GM04503 (cell line): ENCODE results near the gene FAR1.

Source experiments
- DNase-seq: peaks from one replicate; pipeline ENCODE4 v3.0.0-alpha.2; 2012; ENCODE audit warnings: low read depth

FAR1 gene

GRCh38 chr11:13669544-13670488 is 1.3 kb downstream of the FAR1 start:
- no peak for DNase-seq

DNA sequence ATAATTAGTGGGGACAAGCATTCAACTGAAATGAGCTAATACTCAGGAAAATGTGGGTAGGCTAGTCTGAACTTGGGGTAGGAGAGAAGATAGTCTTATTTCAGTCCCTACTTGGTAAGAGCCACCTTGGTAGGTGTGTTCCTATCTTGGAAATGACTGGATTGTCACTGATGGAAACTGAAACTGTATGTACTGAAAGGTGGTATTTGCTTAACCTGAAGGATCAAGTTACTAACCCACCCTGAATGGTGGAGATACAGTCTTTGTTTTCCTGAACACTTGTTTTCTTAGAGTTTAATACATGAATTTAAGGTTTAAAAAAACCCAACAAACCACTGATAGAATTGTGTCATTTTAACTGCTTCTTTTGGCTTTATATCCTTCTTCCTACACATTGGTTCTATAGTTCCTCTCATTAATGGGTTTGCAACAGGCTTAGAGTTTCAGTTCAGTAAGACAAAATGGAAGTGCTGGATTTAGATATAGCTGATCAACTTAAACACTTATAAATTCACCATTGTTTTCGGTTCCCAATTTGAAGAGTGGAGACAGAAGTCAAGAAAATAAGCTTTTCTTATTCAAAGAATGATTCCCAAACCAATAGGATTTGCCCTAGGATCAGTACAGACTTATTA is 4.2 kb downstream of the FAR1 start:
- no peak for DNase-seq

GRCh38 chr11:13674799-13675509 is 6.5 kb downstream of the FAR1 start:
- DNase-seq: no peak

GRCh38 chr11:13676576-13676975 is 8.1 kb downstream of the FAR1 start:
- DNase-seq: no peak

DNA sequence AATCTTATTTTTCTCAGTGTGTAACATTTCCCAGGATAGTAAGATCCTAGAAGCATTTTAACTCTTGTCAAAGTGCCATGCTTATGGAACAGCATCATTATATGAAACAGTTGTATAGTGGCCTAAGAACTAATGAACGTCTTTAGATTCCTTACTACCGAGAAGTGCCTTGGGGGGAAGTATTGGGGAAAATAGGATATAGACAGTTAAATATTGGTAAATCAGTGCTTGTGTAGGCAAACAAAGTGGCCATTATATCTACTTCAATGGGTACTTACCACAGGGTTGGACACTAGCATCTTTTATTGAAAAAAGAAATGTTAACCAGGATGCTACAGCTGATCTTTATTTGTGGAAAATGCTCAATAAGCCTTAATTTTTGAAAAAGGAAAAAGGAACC is 11.3 kb downstream of the FAR1 start:
- DNase-seq: no peak

DNA sequence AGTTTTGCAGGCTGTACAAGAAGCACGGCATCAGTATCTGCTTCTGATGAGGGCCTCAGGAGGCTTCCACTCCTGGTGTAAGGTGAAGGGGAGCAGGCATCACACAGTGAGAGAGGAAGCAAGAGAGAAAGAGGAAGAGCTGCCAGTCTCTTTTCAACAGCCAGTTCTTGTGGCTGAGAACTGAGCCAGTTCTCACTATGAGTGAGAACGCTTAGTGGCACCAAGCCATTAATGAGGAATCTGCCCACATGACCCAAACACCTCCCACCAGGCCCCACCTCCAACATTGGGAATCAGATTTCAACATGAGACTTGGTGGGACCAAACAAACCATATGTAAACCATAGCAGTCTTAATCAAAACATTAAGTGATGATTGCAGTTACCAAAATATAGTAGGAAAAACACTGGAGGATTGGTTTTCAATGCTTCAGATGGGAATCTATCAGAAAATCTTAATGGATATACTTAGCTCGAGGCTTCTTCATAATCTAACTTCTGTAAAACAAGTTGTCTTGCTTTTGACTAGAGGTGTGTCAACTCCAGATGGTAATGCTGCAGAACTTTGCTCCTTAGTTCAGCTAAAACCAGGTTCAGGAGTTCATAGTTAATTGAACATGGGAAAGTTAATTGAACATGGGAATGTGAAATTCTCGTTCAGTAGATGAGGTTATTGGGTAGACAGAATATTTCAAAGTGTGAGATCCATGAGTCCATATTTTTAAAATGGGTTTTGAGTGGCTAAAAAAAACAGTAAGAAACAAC is 12.2 kb downstream of the FAR1 start:
- DNase-seq: no peak

- no peak for DNase-seq
Observed at GRCh38 chr11:13681446-13681845, 13.0 kb downstream of the FAR1 start.

DNA sequence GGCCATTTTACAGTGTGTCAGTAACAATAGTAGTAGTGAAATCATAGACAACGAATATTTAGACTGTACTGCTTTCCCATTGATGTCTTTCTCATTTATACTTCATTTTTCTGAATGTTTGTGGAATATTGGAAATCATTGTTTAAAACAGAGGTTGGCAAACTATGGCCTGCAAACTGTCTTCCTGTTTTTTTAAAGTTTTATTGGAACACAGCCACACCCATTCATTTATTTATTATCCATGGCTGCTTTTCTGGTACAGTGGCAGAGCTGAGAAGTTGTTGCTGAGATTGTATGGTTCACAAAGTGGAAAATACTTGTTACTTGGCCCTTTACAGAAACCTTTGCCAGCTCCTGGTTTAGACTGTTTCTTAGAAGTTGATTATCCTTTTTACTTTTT is 13.7 kb downstream of the FAR1 start:
- DNase-seq: no peak

DNA sequence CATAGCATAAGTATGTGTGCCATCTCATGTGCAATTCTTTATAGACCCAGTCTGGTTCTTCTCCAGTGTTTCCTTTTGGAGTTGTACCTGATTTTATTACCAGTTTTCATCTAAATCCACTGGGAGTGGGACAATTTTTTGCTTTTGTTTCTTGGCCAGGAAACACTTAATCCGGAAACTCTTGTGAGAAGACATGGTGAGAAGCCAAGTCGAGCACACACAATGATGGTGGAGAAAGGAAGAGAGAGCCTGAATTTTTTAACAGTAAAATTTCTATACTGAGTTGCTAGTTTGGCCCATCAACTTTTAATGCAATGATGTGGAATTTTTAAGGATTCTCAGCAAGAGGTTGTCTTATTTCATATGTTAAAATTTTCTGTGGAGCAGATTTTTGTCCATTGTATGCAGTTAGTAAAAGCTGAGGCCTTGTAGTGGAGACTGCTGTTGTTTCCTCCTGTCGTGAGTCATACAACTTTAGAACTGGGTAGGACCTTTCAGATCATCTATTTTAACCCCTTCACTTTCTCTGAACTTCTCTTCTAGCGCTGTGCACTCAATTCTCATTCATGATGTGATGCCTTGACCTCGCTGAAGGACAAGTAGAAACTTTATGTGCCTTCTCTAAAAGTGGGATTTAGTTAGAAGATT is 17.1 kb downstream of the FAR1 start:
- DNase-seq: no peak

- no peak for DNase-seq
Observed at GRCh38 chr11:13686776-13687175, 18.3 kb downstream of the FAR1 start.

DNA sequence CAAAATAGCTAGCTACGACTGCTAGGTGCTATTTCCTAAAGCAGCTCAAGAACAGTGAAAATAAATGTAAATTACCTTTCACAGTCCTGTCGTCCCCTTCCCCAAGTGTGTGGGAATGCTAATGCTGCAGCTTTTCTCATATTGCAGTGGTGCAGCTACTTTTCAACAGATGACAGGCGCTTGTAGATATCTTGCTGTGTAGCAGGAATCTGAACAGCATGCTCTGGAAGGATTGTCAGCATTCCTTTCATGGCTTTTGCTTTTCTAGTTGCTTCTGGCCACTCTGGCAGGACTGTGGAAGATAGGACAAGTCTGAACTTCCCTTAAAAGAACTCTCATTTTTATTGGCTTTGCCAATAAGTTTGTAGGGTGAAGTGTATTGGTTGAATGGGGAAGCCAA is 18.8 kb downstream of the FAR1 start:
- no peak for DNase-seq

- no peak for DNase-seq
Observed at GRCh38 chr11:13691286-13691899, 22.9 kb downstream of the FAR1 start.

DNA sequence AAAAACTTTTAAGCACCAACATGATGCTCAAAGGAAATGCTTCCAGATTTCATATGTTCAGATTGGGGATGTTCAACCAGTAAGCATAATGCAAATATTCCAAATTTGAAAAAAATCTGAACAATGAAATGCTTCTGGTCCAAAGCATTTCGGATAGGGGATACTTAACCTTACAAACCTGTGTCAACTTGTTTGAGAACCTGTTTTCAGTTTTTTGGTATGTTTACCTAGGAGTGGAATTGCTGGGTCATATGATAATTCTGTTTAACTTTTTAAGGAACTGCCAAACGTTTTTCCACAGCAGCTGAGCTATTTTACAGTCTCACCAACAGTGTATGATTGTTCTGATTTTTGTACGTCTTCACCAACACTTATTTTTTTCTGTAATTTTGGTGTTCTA is 23.7 kb downstream of the FAR1 start:
- DNase-seq: no peak

GRCh38 chr11:13694115-13694514 is 25.6 kb downstream of the FAR1 start:
- no peak for DNase-seq

DNA sequence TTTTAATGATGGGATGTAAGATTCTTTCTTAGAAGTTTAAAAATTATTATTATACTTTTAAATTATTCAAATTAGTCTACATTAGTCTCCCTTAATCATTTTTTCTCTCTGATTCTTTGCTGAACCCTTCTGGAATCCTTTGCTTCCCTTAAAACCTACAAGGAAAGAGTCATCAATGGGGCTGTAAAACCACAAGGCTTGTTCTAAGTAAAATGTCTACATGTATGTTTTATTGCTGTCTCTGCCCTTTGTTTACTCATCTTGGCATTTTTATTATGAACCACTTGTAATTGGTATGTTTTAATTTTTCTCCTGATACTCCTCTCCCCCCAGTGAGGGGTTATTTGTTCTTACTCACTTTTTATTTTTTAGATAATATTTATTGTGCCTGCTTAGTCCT is 27.4 kb downstream of the FAR1 start:
- DNase-seq: no peak

- no peak for DNase-seq
Observed at GRCh38 chr11:13697710-13698109, 29.2 kb downstream of the FAR1 start.

GRCh38 chr11:13698132-13698531 is 29.7 kb downstream of the FAR1 start:
- no peak for DNase-seq

DNA sequence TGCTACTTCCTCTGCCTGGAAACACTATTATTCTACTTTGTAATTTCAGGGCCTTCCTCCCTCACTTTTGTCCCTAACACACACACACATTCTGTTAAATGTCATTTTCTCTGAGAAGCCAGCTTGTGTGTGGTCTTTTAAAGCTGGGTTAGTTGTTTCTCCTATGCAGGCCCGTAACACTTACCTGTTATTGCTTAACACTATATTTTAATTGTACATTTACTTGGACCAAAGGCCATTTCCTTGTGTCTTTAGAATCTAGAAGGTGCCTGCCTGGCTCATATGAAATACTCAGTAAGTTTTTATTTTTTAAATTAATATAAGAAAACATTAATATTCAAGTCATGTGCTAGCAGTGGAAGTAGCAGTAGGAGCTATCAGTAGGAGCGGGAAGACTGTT is 30.6 kb downstream of the FAR1 start:
- no peak for DNase-seq

DNA sequence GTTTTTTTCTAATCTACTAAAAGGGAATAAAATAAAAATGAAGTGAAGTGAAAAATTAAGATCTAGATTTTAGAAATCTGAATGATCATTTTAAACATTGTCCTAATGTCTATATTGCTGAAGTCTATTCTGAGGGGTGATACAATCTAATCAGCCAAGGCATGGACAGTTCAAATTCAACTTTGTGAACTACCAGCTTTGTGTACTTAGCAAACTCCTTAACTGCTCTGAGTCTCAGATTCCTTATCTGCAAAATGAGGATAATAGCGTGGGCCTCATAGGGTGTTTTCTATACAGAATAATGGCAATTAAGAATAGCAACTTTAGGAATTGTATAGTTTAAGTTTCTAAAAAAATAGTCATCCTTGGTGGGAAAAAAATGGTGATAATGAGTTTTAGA is 31.4 kb downstream of the FAR1 start:
- DNase-seq: no peak

GRCh38 chr11:13701506-13701905 is 33.0 kb downstream of the FAR1 start:
- DNase-seq: no peak

- DNase-seq: no peak
Observed at GRCh38 chr11:13702071-13702470, 33.6 kb downstream of the FAR1 start.
